Hematopoietic multipotent progenitor cell treated with erythropoietin and hydrocortisone succinate and interleukin-3 and kit ligand, for 6 days (in vitro differentiated cells): ENCODE results near the gene NR6A1.
A peak's percentile ranks its signal among the peaks of the same experiment; 100 is the strongest.
"Not testable (repeated sequence)": the region's sequence is repeated elsewhere in the genome, so short reads cannot be mapped to it uniquely, and the experiment has no call there.

Experiments
- DNase-seq: peaks from one replicate; pipeline ENCODE4 v3.0.0-alpha.2; 2015

The NR6A1 gene

DNA sequence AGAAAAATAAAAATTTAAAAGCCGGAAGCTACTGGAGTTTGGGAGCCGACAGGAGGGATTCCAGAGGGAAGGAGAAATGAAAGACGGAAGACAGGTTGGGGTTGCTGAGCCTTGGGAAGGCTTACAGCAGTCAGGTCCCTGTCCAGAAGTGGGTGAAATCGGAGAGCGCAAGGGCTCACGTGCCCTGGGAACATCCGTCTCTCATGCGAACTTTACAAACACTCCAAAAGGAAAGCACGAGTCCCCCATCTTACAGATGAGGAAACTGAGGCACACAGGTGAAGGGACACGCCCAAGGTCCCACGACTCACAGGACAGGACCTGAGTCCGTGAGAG is 5.5 kb upstream of the NR6A1 start:
- no peak for DNase-seq

DNA sequence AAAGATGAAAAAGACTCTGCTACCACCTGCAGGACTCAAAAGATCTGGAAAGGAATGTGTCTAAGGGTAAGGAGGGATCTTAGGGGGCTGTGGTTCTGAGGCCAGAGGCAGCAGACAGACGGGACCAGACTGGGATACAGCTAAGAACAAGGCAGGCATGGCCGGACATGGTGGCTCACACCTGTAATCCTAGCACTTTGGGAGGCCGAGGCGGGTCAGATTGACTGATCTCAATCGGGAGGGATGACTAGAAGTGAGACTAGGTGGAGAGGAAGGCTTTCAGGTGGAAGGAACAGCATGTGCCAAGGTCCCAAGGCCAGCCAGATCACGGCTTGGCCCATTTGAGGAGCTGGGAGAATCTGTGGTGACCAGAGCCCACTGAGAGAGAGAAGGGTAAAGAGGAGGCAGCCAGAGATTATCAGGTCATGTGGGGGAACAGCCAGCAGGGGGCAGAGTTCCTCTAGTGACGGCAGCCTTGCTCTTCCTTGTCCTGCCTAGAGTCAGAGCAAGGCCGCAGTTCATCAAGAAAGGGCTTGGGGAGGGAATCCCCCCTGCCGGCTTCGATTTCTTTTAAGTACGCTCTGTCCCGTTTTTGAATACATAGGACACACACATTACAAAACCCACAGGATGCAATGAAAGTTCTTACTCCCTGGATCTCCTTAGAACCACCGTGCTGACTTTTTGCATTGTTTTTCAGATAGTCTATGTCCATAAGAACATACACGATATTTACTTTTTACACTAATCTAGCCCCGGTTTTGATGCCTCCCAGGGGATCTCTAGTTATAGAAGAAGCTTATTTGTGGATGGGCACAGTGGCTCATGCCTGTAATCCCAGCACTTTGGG is 3.2 kb upstream of the NR6A1 start:
- peak; percentile 91 for DNase-seq

GRCh38 chr9:124773473-124774128 is 2.5 kb upstream of the NR6A1 start:
- no peak for DNase-seq

DNA sequence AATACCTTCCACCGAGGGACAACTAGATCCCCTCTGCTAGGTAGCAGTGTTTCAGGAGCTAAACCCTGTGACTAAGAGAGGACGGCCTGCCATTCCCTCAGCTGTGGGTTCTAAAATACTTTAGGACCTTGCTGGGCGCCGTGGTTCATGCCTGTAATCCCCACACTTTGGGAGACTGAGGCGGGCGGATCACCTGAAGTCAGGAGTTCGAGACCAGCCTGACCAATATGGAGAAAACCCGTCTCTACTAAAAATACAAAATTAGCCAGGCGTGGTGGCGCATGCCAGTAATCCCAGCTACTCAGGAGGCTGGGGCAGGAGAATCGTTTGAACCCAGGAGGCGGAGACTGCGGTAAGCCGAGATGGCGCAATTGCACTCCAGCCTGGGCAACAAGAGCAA is 1.8 kb upstream of the NR6A1 start:
- not testable (repeated sequence) for DNase-seq

DNA sequence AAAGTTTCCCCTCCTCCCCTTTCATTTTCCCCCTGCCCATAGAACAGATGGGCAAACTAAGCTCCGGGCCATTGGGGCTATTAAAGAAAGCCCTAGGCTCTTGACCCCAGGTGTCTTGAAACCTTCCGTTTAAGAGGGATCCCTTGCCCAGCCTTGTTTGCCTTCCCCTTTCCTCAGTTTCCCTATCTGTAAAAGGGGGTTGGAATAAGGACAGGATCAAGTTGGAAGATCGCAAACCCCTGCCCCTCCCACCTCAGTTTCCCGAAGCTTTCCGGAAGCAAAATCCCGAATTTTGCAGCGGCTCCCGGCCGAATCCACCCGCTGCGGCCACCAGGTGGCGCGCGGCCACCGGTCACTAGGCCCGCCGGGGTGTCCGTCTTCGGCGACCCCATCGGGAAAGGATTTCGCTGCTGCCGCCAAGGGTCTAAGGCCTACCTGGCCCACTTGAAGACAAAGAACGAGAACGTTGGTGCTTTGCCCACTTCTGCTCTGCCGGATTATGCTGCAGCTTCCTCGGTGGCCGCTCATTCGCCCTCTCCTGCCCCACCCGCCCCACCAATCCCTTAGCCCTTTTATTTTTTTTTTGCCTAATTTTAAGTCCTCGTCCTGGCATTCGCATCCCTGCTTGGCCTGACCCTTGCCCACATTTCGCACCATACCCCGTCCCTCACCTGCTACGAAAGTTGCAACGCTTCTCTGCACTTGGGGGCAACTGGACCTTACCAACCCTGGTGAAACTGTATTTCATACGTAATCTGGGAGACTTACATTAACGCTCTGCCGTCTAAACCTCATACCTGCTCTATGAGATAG is 962 bp upstream of the NR6A1 start:
- peak; percentile 66 for DNase-seq

DNA sequence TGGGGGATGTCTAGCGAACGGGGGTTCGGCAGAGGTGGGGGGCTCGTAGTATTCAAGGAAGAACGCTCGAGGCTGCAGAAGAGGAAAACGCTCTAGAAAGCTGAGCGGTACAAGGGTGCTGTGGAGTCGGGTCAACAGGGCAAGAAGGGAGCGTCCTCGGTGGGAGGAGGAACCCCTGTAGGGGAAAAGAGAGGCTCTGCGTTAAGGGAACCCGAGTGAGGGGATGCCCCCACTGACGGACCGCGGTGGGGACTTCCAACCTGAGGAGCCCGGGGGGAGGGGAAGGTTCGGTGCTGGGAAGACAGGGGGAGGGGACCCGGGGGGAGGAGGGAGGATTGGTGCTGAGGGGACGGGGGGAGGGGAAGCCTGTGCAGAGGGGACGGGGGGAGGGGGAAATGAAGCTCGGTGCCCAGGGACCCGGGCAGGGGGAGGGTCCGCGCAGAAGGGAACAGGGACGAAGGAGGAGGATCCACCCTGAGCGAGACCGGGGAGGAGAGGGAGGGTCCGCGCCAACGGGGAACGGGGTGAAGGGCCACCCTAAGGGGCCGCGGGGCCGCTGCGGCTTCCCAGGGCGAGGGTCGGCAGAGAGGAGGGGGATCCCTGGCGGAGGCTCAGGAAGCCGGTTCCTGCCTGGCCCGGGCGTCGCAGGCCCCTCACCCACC is 621 bp downstream of the NR6A1 start:
- peak; percentile 52 for DNase-seq

- peak; percentile 43 for DNase-seq
Measured at GRCh38 chr9:124769549-124770358, 1.4 kb downstream of the NR6A1 start.

DNA sequence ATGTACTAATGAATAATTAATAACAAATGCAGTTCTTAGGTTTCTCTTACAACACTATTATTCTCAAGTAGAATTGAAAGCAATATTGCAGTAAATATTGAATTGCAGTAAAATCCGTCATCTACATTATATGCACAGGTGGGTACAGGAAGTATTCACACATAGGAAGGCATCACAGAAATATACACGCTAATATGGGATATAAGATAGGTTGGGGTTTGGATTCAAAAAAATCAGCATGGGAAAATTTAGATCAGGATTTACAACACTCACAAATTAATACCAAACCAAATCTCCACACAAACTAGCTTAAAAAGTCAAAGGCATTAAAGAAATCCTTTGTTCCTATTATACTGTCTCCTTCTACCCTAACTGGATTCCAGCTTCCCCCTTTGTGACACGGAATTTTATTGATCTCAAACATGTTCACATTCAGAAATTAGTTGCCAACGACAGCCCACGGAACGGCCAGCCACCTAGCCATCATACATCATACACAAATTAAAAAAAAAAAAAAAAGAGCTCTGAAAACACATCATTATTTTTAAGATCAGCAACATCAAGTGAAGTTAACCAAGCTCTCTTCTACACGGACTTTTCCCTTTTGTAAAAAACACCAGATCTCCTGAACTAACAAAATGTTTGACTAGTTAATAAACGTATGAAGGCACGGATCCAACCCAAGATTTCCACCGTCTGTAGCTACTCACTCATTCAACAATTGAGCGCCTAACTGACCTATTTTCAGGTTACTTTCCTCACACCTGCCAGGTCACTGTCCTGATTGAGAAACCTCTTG is 2.2 kb downstream of the NR6A1 start:
- no peak for DNase-seq

- DNase-seq, result no peak
Measured at GRCh38 chr9:124768334-124768733, 2.8 kb downstream of the NR6A1 start.

GRCh38 chr9:124767821-124768220 is 3.3 kb downstream of the NR6A1 start:
- DNase-seq, result no peak

GRCh38 chr9:124766815-124767554 is 4.1 kb downstream of the NR6A1 start:
- peak; percentile 63 for DNase-seq

DNA sequence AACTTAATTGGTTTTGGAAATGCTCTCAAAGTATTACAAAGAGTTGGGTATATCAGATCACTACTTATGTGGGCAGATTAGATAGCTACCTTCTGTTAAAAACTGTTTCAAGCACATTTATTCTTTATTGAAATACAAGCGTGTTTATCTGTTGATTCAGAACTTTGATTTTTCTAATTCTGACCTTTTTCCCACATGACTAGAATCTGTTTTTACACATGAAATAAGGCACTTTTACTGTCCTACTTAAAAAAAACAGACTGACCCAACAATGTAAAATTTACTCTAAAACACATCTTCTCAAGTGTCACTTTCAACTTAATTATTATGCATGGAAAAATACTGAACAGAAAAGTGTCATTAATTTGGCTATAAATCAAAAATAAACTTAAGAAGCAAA is 4.8 kb downstream of the NR6A1 start:
- no peak for DNase-seq

DNA sequence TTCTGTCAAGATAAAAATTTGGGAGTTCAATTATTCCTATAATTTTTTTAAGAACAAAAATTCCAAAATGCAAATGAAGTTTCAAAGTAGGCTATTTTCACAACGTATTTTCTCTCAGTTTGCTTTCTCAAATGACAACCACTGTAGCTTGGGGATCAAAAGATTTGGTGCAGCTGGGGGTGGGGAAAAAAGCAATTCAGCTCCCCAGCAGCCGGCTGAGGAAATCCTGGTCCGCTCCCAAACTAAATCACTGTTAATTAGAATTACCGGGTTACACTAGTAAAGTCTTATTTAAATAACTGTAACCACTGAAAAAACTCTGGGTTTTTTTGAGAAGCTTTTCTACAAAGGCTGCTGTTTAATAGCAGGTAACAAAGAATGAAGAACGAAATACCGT is 5.7 kb downstream of the NR6A1 start:
- no peak for DNase-seq

DNA sequence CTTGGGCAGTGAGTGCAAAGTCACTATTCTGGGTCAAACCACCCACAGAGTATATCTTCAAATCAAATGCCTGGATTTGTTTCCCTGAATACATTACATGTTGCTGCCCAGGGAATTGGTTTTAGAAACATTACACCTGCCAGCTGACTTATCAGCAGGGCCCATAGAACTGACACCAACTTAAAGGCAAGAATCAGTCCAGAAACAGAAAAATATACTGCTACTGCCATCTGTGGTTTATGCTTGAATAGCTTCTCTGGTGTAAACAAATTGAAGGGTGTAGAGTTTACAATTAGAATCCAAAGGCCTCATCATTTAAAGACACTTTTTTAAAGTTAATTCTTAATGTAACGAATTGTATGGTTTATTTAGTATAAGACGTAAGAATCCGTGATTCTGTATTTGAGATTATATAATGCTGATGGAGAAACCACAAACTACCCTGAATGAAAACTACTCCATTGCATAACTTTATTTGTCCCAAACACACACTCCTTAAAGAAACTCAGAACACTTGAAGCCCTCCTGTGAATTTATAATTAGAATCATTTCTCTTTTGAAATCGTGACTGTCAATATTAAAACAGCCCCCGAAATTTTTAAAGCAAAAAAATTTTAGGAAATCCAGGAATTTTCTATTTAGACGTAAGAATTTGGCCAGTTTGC is 6.2 kb downstream of the NR6A1 start:
- DNase-seq, result peak; percentile 78

GRCh38 chr9:124762633-124763032 is 8.5 kb downstream of the NR6A1 start:
- no peak for DNase-seq

DNA sequence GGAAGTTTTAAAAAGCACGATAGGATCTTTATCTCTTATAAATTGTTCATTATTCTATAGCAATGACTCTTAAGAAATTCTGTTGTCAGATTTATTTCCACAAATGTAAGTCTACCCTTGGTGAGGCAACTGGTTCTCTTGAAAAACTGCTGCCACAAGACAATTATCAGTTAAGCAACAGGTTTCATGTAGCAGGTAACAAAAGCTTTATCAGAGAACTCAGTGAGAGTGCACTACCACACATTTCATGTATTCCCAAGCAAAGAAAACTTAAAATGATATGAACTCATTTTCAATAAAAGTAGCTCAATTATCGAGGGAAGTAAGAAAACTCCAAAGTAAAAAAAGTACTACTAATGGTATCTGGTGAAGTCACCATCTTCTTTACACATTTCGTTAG is 9.4 kb downstream of the NR6A1 start:
- no peak for DNase-seq

DNA sequence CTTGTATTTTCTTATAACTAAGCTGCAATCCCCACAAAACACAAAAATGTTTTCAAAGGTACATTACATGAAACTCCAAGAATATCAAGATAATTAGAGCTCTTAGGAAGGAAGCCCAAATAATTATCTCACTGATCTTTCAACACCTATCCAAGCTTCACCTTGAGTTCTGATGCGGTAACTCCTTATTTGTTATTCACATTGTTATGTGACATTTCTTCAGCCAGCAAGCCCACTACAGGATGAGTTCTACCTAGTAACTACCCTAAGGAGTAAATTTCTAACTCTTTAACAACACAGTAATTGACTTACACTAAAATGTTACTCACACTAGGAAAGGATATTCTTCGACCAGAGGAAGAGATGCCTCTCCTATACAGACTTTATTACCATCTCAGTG is 9.9 kb downstream of the NR6A1 start:
- no peak for DNase-seq

DNA sequence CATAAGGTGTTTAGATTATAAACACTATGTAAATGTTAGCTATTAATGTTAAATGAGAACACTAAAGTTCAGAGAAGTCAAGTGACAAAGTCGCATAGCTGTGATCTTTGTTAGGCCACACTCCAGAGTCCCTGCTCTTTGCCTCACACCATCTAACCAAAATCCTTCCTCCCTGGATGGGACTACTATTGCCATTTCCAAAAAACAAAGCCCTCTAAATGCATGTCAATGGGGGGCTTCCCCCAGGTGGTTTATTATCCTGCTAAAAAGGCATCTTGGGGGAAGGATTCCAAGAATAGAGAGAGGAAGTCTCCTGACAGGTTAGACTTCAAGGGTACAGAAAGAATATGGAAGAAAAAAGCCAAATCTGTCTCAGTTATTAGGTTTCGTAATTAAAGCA is 10.4 kb downstream of the NR6A1 start:
- no peak for DNase-seq

DNA sequence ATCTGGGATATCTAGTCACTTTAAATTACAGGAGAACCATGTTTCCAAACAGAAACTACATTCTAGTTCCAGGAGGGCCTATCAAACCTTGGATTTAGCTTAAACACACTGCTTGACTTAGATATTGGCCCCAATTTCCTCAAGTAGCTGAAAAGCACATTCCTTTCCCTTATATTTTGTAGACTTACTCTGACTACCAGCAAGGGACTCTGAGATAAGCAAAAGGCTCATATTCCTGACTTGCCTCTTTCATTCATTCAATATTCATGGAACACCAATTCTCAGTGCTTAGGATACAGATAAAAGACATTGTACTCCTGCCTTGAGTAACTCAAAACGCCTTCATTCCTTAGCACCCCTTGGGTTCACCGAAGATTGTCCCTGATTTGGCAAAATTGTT is 11.8 kb downstream of the NR6A1 start:
- DNase-seq, result no peak

GRCh38 chr9:124758691-124759090 is 12.4 kb downstream of the NR6A1 start:
- DNase-seq, result no peak
